ENCODE measurements around the gene SLC35B2. TPM values are rescaled to one million over a fixed set of nuclear protein-coding genes. Genes with fewer than 3 reads are reported as not detected.

SLC35B2 gene
- total RNA-seq, 2 experiments from 2014 or later = 13.9 to 16.5 TPM

- Histone ChIP-seq H3K36me3 (ENCODE audit: insufficient read depth, low read length) (peaks cover 87% of the 10 kb centered on the region), H3K4me3 (ENCODE audit: low read depth, low read length, poor library complexity, severe bottlenecking) (peak overlapping the region; percentile 91), H2AFZ (ENCODE audit: low read length) (peak overlapping the region; percentile 82; the same call in 1 of the 2 replicates), H4K20me1 (ENCODE audit: insufficient read depth, low read length) (peaks cover 6% of the 10 kb centered on the region; the same call in 1 of the 2 replicates), H3K79me2 (ENCODE audit: insufficient read depth, low read depth, low read length) (peaks cover 12% of the 10 kb centered on the region; the same call in 1 of the 2 replicates), H3K4me1 (ENCODE audit: insufficient read depth, low read length, poor library complexity, severe bottlenecking) (peaks cover 69% of the 10 kb centered on the region), H3K9me3 (ENCODE audit: low read length) (no peaks in the 10 kb centered on the region), H3K9me2 (ENCODE audit: insufficient read depth, low read length) (no peaks in the 10 kb centered on the region), H3K27ac (ENCODE audit: low read depth, low read length, poor library complexity, severe bottlenecking) (peak overlapping the region; percentile 64), H3K4me2 (ENCODE audit: low read length) (peak overlapping the region; percentile 100)
- no TSS peak for BruUV-seq (replicated peaks)
- intact Hi-C loops (cut with micrococcal nuclease; ENCODE audit: unreplicated experiment) = no loop called here
- no peak for TF ChIP-seq EZH2phosphoT487 (IDR thresholded peaks at IDR 0.05; ENCODE audit: borderline replicate concordance, low read depth, low read length)
- TF ChIP-seq CTCF (conservative IDR thresholded peaks at IDR 0.05; ENCODE audit: low read length) = no peak
- ChIA-PET POLR2A (interaction anchor here (0.5 to 2.1 kb wide), 6 partner anchors 10 to 486 kb away, joined by 3 to 19 read pairs (median 4); partner anchors contain the start of genes HSP90AB1, SLC29A1 and VEGFA), CTCF (ENCODE audit: unreplicated experiment) (interaction anchor here (0.6 to 1.2 kb wide), 6 partner anchors 12 to 1874 kb away, joined by 3 to 4 read pairs (median 4); partner anchors contain the start of gene SLC29A1)
- DNase-seq (ENCODE audit: low spot score) = no peak
Observed at GRCh38 chr6:44256775-44257024, 628 bp downstream of the SLC35B2 start.

GRCh38 chr6:44255871-44256774, 1.2 kb downstream of the SLC35B2 start:
- Histone ChIP-seq H3K9me3 (ENCODE audit: low read length) (no peaks in the 10 kb centered on the region), H3K4me2 (ENCODE audit: low read length) (peak overlapping the region; percentile 100), H4K20me1 (ENCODE audit: insufficient read depth, low read length) (peaks cover 11% of the 10 kb centered on the region; the same call in 1 of the 2 replicates), H2AFZ (ENCODE audit: low read length) (no peak overlapping the region; the same call in 1 of the 2 replicates), H3K9me2 (ENCODE audit: insufficient read depth, low read length) (no peaks in the 10 kb centered on the region), H3K36me3 (ENCODE audit: insufficient read depth, low read length) (peaks cover 87% of the 10 kb centered on the region), H3K79me2 (ENCODE audit: insufficient read depth, low read depth, low read length) (peaks cover 12% of the 10 kb centered on the region; the same call in 1 of the 2 replicates), H3K27ac (ENCODE audit: low read depth, low read length, poor library complexity, severe bottlenecking) (peak overlapping the region; percentile 64), H3K4me3 (ENCODE audit: low read depth, low read length, poor library complexity, severe bottlenecking) (peak overlapping the region; percentile 91), H3K4me1 (ENCODE audit: insufficient read depth, low read length, poor library complexity, severe bottlenecking) (peaks cover 69% of the 10 kb centered on the region)
- DNase-seq (ENCODE audit: low spot score) = peak; percentile 34
- no TSS peak for BruUV-seq (replicated peaks)
- POLR2A ChIA-PET = interaction anchor here (0.6 to 2.1 kb wide), 5 partner anchors 9 to 486 kb away, joined by 3 to 19 read pairs (median 4); partner anchors contain the start of genes HSP90AB1, SLC29A1 and VEGFA
- TF ChIP-seq CTCF (conservative IDR thresholded peaks at IDR 0.05; ENCODE audit: low read length) (0 out of 2 replicates have a peak, but pooled peaks have one; percentile 9), EZH2phosphoT487 (IDR thresholded peaks at IDR 0.05; ENCODE audit: borderline replicate concordance, low read depth, low read length) (no peak)
- CTCF ChIA-PET (ENCODE audit: unreplicated experiment) = interaction anchor here (0.6 to 1.2 kb wide), 5 partner anchors 12 to 1875 kb away, joined by 3 to 4 read pairs (median 4); partner anchors contain the start of gene SLC29A1
- intact Hi-C loops (cut with micrococcal nuclease; ENCODE audit: unreplicated experiment) = no loop called here

Data from OCI-LY7 (cell line).